Hindlimb muscle (tissue), 1 donor: Measurements from ENCODE around the gene AMACR. TPM values are rescaled to one million over a fixed set of nuclear protein-coding genes. Genes with fewer than 3 reads are reported as not detected.

Experiments used
- DNase-seq: peaks from one replicate; pipeline ENCODE4 v3.0.0-alpha.2; 2013
- polyA plus RNA-seq: library from polyadenylated mRNA; unstranded; fragments of 120-200 nt; gene quantifications from one replicate; pipeline ENCODE4 v1.2.1, GENCODE V29; 2013; ENCODE audit not compliant: insufficient read length

Gene AMACR
- 9.5 TPM for polyA plus RNA-seq

- DNase-seq = peak; percentile 95
Observed at GRCh38 chr5:34007621-34008600, at the start of gene AMACR. Gene AMACR (minus strand): TSS chr5:34008050. CDS start chr5:34008019, 31 bp downstream.

- no peak for DNase-seq
Observed at GRCh38 chr5:34057569-34057968, 49.7 kb upstream of the AMACR start.

GRCh38 chr5:34057118-34057517 is 49.3 kb upstream of the AMACR start:
- DNase-seq = no peak

- no peak for DNase-seq
Observed at GRCh38 chr5:34055667-34056066, 47.8 kb upstream of the AMACR start.

- no peak for DNase-seq
Observed at GRCh38 chr5:34054400-34054729, 46.5 kb upstream of the AMACR start.

DNA sequence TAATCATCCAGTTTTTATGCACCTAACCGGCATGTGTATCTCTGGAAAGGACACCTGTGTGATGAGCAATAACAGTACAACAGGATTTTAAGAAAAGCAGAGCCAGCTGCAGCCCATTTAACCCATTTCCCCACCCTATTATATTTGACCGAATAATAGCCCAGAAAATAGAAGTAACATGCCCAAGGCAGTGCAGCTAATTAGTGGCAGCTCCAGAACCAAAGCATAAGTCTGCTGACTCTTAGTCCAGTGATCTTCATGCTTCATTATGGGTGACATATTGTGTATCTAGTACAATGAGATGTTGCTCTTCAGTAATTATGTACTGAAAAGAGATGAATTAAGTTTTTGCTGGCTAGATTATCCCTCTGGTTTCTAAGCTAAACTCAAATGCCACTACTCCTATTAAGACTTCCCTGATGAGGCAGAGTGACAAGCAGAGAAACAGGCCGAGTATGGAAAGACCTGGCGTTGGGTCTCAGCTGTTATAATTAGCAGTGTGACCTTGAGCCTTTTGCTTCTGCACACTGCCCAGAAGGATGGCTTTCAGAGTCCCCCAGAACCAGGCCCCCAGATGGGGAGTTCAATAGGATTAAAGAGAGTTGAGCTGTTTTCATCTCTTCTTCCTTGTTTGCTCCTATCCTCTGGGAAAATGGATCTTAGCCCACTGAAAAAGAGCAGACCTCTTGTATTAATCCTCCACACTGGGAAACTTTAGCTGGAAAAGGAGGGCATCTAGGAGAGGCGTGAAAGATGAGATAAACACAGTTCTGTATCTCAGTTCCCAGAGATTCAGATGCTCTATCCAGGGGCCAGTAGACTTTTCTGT is 45.9 kb upstream of the AMACR start:
- no peak for DNase-seq

DNA sequence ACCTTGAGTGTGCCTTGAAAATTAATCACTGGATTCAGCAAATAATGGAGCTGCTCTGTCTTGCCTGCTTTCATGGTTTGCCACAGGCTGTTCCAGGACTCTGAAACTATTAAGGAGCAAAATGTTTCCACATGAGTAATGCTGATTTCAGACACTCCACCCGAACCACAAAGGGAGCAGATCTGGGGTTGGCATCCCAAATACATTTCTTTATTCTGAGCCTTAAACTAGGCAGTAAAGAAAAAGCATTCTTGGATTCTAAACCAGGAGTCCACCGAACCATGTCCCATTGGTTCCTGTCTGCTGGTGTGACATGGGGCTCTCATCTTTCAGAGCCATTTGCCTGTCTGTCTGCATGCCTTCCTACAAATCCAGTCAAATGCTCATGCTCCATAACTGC is 45.3 kb upstream of the AMACR start:
- peak; percentile 51 for DNase-seq

DNA sequence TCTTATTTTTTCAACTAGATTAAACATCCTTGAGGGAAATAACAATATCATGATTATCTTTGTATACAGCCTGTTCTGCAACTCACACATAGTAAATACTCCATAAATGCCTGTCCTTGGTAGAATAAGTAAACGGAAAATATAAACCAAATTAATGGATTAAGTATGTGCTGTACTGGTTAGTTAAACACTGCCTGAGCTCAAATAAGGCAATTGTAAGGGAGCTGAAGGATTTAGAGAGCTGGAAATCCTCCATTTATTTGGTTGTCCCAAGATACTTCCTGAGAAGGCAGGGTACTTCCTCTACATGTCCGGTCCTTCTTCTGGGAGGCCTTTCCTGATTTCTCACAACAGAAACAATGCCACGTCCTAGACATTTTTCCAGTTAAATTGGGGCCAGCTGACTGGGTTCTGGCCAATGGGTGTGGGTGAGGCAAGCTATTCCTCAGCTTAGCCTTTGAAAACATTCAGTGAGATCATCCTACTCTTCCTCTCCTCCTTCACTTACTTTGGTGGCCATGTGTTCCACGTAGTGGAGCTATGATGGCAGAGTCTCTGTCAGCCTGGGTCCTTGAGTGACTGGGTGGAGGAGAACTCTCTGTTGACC is 43.6 kb upstream of the AMACR start:
- DNase-seq = no peak

- DNase-seq = no peak
Observed at GRCh38 chr5:34047774-34048572, 40.1 kb upstream of the AMACR start.

DNA sequence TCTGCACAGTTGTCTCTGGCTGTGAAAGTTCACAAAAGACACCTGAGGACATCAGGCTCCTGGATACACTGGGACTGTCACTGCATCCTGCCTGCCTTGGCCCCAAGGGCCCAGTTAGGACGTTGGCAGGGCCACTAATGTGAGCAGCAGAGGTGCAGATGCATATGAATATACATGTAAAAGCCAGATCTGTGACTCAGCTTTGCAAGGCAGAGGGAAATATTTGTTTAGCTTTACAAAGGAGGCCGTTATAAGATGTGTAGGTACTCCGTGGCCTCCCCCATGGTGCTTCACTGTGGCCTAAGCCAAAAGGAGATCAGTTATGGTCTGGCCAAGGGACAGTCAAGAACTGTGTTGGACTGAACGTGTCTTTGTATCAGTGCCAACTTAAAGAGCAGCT is 39.3 kb upstream of the AMACR start:
- no peak for DNase-seq

DNA sequence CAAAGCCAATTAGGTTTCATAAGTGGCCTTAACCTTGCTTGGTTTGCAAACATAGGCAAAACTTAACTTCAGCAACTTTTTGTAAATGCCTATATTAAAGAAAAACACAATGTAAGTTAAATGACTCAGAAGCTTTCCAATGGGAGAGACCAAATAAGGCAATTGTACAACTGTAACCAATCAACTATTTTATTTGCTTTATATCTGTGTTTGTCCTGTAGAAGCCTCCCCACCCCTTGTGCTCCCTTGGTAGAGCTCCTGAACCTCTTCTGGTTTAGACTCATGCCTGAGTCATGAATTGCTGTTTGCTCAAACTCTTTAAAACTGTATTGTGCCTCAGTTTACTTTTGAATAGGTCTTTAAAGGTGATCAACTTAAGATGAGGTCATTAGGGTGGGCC is 38.1 kb upstream of the AMACR start:
- no peak for DNase-seq

DNA sequence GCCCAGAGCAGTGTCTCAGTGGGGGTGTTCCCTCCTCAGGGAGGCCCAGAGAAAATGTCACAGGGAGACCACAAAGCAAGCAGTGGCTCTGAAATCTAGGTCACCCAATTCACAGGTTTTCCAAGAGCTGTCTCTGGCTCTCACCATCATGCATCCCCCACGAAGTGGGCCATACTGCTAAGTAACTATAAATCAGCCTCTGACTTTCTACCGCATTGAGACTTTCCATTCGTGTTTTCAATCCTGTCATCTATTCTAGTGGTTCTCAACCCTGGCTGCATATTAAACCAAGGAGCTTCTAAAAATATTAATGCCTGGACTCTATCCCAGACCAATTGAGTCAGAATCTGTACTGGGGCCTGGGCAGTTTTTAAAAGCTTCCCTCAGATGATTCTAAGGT is 37.2 kb upstream of the AMACR start:
- no peak for DNase-seq

DNA sequence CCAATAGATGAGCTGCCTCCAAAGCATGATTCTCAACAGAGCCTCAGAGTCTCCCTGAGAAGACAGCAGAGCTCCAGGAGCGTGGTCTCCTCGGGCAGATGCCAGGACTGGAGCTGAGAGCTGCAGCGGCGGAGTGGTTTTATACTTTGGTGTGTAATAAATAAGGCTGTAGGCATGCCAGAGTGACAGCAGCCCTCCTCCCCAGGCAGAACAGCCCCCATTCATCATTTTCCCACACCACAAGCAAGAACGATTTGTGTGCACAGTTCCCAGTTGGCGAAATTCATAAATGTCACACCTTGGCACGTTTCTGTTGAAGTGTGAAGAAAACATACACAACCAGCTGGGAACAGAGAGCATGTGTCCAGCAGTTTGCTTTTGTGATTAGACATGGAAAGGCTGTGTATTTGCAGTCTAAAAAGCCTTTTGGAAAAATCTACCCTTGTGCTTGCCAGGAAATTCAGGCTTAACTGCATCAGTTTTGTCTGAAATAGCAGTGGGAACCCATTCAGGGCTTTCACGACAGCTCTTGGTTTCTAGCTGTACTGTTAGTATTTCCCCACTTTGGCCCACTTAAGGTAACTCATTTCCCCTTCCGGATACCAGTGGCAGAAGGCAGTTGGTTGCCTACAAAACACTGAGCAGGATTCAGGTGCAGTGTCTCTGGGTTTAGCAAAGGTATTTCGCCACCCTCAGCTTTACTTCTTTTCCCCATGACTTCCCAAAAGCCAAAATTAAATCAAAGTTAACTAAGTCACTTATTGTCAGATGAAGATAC is 35.4 kb upstream of the AMACR start, which contains the start of gene C1QTNF3:
C1QTNF3 (minus strand) TSS at position 115 of the 778 bp plus-strand sequence; CDS start at position 27, 88 bp downstream.
- peak; percentile 87 for DNase-seq

DNA sequence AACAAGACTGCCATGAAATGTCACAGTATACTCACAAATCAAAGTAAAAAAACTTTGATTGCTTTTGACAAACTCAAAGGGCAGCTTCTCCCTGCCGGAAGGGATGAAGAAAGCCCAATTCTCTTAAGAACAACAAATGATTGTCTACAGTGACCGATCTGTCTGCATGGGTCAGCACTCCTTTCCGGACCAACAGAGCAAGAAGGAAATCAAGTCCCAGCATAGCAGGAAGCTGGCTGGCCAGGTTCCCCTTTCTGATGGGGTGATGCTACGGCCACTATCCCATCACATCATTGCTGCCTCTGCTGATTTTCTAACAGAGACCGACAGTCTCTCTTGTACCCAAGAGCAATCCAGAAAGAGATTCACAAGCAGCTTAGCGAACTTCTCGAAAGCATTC is 34.5 kb upstream of the AMACR start:
- DNase-seq = peak; percentile 49

GRCh38 chr5:34041247-34041972 is 33.6 kb upstream of the AMACR start:
- DNase-seq = no peak

DNA sequence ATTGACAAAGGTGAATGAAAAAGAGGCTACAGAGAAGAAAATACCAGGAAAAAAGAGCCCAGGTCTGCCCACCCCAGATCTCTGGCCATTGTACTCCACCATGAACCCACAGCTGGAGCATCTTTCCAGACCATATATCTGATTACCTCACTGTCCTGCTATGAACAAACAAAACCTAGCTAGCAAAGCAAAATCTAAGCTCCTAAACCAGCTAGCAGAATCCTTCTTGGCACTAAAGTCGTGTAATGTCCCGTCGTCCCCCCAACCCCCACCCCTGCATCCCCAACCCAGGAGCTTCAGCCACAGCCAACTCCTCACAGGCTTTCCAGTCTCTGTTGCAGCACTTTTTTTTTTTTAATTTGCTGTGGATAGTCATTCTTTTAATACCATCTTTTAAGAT is 32.6 kb upstream of the AMACR start:
- DNase-seq = no peak

- no peak for DNase-seq
Observed at GRCh38 chr5:34039398-34040157, 31.7 kb upstream of the AMACR start.

DNA sequence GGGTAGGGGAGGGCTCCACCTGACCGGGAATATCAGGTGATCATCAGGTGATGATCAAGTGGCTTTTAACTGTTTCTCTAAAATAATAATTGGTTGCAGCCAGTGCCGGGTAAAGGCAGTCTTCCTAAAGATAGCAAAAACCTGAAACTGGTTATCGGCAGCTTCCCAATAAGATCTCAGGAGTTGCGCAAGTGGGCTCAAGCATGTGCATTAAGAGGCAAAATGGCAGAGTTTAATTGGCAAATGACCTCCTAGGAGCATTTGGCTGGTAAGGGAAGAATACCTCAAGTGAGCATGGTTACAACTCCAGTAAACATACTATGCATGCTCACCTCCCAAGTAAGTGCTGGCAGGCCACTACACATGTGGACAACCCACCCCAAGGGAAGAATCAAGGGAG is 31.0 kb upstream of the AMACR start:
- no peak for DNase-seq

- no peak for DNase-seq
Observed at GRCh38 chr5:34038390-34038789, 30.5 kb upstream of the AMACR start.

DNA sequence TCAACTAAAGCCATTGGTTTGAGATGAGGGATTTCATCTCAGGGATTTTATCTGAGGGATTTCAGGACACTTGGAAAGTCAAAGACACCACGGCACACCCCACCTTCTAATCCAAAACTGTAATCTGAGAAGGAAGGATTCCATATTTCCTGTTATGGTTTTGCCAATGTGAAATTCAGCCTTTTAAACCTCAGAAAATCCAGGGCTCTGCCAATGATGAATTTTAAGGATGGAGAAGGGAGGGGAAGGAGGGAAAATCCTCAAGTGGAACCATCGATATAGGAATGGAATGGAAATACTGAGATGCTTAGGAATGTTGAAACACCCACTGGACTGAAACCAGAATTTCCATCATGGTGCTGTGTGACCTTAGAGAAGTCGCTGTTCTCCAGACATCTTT is 29.9 kb upstream of the AMACR start:
- DNase-seq = no peak
